ENCODE measurements around the gene MTCL3.

- TF ChIP-seq POLR2A (IDR thresholded peaks at IDR 0.05), result no peak
- no peak for TF ChIP-seq CTCF (IDR thresholded peaks at IDR 0.05)
Measured at GRCh38 chr6:127486934-127487333, 32.2 kb downstream of the MTCL3 start.

All from heart left ventricle (tissue), 13 donors.